ENCODE measurements around the gene DAZ1.
"Not testable (repeated sequence)": the region's sequence is repeated elsewhere in the genome, so short reads cannot be mapped to it uniquely, and the experiment has no call there.

Gene DAZ1, protein sequence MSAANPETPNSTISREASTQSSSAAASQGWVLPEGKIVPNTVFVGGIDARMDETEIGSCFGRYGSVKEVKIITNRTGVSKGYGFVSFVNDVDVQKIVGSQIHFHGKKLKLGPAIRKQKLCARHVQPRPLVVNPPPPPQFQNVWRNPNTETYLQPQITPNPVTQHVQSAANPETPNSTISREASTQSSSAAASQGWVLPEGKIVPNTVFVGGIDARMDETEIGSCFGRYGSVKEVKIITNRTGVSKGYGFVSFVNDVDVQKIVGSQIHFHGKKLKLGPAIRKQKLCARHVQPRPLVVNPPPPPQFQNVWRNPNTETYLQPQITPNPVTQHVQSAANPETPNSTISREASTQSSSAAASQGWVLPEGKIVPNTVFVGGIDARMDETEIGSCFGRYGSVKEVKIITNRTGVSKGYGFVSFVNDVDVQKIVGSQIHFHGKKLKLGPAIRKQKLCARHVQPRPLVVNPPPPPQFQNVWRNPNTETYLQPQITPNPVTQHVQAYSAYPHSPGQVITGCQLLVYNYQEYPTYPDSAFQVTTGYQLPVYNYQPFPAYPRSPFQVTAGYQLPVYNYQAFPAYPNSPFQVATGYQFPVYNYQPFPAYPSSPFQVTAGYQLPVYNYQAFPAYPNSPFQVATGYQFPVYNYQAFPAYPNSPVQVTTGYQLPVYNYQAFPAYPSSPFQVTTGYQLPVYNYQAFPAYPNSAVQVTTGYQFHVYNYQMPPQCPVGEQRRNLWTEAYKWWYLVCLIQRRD

DNA sequence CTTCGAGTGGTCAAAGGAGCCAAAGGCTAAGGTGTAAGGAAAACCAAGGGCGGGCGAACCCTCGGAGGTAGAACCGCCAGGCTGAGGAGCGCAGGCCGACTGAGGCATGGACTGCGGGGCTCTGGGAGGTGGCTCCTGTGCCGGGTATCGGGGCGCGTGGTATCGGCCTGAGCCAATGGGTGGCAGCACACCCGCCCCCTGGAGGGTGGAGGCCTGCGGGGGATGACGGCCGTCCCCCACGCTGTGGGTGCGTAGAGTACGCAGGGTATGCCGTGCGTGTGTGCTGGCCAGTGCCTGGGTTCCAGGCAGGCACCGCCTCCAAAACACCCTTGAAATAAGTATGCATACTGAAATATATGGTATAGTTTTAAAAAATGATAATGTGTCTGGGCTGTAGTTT is at the start of gene DAZ1:
Gene DAZ1, minus strand, starts transcription at position 101 of the 400 bp plus-strand sequence. CDS start 208 bp downstream, outside the sequence.
- not testable (repeated sequence) for DNase-seq

GRCh38 chrY:23219233-23219632 is 20.4 kb upstream of the DAZ1 start, which contains the start of gene DAZ2:
Gene DAZ2, plus strand, starts transcription at chrY:23219533. Its CDS starts 208 bp downstream, at chrY:23219741.
- DNase-seq, result not testable (repeated sequence)

DNA sequence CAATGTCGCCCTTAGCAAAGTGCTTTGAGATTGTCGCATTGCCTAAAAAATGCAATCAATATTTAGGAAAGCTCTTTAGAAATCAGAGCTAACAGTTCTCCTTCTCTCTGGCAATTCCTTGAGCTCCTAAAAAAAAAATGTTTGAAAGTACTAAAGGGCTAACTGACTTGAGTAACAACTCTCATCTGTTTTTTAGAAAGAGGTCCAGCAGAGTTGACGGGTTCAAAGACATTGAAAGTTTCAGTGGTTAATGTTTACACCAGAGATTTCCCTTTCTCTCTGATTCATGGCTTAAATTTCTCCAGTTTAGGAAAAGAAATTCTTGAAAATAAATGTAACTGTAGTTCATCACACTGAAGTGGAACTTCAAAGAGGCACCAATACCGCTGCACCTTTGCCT is 11.9 kb upstream of the DAZ1 start:
- DNase-seq, result not testable (repeated sequence)

DNA sequence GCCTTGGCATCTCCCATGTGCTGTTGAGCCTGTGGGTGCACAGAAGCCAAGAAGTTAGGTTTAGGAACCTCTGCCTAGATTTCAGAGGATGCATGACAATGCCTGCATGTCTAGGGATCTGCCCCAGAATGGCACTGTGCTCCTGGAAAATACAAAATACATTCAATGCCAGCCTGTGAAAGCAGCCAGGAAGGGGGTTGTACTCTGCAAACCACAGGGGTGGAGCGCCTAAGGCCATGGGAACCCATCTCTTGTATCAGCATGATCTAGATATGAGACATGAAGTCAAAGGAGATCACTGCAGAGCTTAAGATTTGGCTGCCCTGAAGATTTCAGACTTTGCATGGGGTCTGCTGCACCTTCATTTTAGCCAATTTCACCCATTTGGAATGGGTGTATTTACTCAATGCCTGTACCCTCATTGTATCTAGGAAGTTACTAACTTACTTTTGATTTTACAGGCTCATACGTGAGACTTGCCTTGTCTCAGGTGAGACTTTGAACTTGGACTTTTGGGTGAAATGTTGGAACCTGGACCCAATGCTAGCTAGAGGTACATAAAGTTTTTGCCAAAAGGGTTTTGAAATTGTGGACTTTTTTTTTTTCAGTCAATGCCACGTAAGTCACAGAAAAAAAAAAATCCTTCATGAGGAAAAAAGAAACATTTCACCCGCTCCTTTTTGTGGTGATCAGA is 11.1 kb upstream of the DAZ1 start:
- DNase-seq, result not testable (repeated sequence)

DNA sequence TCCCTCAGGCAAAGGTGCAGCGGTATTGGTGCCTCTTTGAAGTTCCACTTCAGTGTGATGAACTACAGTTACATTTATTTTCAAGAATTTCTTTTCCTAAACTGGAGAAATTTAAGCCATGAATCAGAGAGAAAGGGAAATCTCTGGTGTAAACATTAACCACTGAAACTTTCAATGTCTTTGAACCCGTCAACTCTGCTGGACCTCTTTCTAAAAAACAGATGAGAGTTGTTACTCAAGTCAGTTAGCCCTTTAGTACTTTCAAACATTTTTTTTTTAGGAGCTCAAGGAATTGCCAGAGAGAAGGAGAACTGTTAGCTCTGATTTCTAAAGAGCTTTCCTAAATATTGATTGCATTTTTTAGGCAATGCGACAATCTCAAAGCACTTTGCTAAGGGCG is 8.6 kb upstream of the DAZ1 start:
- DNase-seq, result not testable (repeated sequence)
